NCI-H2029 (cell line): ENCODE results near the gene DLG1.
"Not testable (repeated sequence)": the region's sequence is repeated elsewhere in the genome, so short reads cannot be mapped to it uniquely, and the experiment has no call there.

ENCODE experiments used
- DNase-seq: peaks from one replicate; lab custom pipeline; 2025; lab: John Stamatoyannopoulos, UW

The DLG1 gene

DNA sequence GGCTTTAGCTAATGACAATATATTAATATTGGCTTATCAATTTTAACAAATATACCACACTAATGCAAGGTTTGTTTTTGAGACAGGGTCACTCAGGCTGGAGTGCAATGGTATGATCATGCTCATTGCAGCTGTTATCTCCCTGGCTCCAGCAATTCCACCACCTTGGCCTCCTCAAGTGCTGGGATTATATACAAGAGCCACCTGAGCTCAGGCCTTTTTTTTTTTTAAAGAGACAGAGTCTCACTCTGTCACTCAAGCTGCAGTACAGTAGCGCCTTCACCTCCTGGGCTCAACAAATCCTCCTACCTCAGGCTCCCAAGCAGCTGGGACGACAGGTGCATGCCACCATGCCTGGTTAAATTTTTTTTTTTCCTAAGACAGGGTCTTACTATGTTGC, 11.7 kb downstream of the DLG1 start:
- DNase-seq = peak; percentile 10

DNA sequence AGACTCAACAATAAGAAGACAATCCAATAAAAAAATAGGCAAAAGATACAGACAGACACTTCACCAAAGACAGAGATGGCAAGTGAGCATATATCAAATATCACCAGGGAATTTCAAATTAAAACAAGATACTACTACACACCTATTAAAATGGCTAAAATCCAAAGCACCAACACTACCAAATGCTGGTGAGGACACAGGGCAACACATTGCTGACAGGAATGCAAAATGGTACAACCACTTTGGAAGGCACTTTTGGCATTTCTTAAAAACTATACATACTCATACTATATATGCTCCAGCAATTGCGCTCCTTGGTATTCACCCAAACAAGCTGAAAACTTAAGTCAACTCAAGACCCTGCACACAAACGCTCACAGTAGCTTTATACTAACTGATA, 12.9 kb downstream of the DLG1 start:
- no peak for DNase-seq

DNA sequence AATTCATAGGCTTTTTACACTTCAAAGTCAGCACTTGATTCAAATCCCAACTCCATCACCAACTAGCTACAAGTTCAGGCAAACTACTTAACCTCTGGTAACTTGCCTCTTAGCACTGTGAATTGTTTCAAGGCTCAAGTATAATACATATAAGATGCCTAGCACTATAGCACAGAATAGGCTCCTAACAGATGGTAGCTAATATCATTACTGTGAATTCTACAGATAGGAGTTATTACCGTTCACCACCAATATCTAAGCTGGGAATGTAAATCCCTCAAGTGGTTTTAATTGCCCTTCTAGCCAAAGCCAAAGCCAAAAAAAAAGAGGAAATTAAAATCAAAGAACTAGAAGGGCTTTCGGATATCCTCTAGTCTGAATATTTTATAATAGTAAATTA, 15.4 kb downstream of the DLG1 start:
- no peak for DNase-seq

DNA sequence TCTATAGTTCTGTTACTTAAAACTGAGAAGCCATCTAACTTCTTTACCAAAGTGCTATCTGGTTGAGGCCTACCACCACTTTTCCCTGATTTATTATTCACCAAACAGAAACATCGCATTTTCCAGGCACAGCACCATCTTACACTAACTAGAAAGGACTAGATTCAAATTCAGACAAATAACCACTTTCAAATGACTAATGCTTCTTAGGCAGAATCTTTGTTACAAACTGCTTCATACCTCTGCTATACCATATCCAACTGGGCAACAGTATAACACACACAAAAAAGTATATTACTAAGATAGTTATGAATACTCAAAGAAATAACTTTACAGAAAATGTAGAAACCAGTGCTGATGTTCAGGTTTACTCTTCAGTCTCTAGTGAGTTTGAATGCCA, 16.6 kb downstream of the DLG1 start:
- no peak for DNase-seq

DNA sequence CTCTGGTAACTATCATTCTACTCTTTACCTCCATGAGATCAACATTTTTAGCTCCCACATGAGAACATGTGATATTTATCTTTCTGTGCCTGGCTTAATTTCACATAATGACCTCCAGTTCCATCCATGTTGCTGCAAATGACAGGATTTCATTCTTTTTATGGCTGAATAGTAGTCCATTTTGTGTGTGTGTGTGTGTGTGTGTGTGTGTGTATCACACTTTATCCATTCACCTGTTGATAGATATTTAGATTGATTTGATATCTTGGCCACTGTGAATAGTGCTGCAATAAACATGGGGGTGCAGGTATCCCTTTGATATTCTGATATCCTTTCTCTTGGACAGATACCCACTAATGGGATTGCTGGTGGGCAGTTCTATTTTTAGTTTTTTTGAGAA, 18.3 kb downstream of the DLG1 start:
- no peak for DNase-seq

DNA sequence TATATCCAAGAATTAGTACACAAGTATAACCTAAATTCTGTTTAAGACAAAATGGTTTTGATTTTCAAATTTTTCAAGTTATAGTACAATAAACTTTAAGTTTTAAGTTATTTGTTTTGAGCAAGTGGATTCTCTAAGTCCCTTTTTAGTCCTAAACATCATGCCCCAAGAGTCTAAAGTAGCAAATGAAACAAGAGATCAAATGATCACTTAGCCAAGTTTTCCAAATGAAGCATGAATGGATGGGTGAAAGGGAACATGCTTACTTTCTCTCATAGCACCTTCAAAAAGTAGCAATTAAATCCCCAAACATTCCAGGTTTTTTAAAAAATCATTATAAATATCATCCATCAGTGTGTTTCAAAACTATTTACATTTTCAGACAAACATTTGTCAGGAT, 19.5 kb downstream of the DLG1 start:
- DNase-seq = no peak

DNA sequence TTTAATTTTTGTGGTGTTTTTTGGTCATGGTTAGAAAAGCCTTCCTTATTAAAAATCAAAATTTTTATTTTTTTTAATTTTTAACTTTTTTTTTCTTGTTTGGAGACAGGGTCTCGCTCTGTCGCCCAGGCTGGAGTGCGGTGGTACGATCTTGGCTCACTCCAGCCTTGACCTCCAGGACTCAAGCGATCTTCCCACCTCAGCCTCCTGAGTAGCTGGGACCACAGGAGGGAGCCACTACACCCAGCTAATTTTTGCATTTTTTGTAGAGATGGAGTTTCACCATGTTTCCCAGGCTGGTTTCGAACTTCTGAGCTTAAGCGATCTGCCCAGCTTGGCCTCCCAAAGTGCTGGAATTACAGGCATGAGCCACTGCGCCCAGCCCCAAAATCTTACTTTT, 21.6 kb downstream of the DLG1 start:
- DNase-seq = not testable (repeated sequence)

DNA sequence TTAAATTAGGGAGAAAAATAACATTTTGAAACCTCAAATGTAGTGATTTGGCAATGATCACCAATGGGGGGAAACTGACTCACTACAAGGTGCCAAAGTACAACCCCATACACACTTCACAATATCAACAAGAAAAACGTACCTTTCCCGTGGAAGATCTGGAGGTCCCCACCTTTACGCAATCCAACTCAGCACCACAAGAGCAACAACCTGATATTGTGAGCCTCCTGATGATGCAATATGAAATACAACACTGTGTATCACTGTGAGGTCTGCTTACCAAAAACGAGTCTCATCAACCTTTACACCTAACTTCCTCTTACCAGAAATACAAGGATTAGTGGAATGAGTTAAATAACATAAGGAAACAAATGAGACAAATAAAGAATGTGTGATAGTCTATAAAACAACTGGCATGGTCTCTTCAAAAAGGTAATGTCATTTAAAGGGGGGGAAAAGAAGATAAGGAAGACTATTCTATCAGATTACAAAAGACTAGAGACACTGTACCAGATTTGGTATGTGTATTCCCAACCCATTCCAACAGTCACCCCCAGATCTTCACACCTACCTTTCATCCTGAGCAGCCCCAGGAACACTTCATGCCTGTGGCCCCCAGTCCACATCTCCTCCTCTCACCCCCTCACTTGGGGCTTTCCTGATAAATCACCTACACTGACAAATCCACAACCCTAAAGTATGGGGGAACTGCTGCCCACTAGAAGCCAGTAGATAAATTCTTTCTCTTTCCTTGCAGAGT, 27.7 kb downstream of the DLG1 start:
- peak; percentile 3 for DNase-seq

DNA sequence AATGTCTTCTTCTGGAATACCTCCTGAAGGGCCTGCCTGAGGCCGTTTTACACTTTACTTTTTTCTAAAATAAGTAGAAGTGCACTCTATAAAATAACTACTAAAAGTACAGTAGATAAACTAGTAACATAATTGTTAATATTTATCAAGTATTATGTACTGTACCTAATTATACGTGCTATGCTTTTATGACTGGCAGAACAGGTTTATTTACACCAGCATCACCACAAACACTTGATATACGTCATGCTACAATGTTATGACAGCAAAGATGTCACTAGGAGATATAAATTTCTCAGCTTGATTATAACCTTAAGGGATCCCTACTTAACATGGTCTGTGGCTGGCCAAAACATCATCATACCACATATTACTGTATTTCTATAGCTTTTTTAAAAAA, 29.4 kb downstream of the DLG1 start:
- DNase-seq = no peak

DNA sequence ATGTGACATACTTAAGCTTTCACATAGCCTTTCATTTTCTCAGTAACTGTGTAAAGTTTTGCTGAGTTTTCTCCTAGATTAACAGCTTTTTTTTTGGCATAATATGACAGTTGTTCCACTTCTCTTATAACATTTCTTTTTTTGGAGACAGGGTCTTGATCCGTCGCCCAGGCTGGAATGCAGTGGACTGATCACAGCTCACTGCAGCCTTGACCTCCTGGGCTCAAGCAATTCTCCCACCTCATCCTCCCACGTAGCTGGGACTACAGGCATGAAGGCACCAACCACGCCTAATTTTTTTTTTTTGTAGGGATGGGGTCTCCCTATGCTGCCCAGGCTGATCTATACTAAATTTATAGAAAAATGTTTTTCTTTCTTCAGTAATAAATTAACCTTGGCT, 30.1 kb downstream of the DLG1 start:
- DNase-seq = no peak

DNA sequence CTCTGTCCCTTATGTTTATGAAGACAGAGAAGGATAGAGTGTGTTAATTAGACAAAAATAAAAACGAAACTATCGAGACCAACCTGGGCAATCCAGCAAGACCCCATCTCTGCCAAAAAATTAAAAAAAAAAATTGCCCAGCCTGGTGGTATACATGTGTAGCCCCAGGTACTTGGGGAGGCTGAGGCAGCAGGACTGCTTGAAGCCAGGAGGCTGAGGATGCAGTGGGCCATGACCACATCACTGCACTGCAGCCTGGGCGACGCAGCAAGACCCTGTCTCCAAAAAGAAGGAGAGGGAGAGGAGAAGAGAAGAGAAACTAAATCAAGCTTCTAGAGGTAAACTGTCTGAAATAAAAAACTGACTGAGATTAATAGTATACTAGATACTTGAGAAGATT, 32.1 kb downstream of the DLG1 start:
- DNase-seq = no peak

DNA sequence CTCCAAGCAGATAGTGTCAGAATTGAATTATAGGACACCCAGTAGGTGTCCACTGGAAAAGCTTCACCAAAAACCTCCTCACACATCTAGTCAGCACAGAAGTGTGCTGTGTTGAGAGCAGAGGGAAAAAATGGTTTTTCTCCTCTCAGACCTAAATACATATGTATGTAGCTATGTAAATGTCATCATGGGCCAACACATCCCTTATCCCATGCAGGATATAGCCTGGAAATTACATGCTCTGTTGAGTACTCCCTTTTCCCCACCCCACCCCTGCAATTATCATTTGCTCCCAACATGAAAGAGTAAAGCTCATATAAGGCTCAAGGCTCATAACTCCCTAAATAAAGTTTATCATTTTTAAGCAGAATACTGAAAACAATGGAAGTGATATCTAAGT, 35.7 kb downstream of the DLG1 start:
- no peak for DNase-seq

DNA sequence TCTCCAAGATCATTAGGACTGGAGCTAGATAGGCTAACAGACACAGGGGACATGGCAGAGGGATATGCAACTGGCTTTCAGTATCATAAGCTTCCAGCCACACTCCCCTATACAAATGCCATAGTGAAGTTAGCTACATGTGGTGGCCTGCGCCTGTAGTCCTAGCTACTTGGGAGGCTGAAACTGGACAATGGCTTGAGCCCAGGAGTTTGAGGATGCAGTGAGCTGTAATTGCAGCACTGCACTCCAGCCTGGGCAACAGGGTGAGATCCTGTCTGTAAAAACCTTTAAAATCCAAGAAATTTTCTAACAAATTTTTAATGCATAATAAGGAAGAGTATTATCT, 37.3 kb downstream of the DLG1 start:
- no peak for DNase-seq

DNA sequence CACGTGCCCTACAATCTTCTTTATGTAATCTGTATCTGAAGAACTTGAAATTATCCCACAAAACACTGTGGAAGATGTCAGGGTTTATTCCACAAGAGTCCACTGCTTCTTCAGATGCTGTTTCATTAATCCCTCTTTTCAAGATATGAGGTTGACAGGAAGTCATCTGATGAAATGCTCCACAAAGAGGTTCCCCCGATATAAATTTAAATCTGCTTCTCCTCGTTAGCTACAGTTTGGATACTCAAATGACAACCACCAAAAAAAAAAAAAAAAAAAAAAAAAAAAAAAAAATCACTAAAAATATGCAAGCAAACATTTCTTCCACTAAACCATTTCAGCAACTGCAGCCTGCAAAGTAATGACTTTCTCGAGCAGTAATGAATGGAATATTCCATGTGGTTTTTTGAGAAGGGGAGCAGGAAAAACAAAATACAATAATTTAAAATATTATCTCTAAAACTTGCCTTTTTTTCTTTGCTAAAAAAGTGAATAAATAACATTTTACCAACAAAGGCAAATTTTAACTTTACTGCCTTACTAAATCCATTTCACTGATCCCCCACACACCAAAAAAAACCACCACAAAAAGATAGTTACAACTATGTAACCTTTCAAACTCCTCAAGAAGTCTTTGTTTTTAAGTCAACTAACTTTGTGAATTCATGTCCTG, 37.8 kb downstream of the DLG1 start:
- no peak for DNase-seq

DNA sequence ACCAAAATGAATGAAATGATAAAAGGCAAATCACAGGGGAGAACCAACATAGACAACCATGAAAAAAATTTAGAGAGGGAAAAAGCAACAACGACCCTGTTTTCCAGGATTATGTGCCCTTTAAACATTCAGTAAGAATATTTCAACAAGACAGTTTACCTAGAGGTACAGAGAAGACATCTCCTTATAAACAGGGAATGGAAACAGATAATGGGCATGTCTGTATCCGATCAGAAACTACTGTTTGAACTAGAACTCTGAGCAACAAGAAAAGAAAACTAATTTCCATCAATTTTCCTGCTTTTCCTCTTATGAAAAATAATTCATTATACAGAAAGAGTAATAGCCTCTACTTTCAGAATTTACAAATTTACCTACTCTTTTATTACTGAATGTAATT, 39.3 kb downstream of the DLG1 start:
- DNase-seq = no peak

DNA sequence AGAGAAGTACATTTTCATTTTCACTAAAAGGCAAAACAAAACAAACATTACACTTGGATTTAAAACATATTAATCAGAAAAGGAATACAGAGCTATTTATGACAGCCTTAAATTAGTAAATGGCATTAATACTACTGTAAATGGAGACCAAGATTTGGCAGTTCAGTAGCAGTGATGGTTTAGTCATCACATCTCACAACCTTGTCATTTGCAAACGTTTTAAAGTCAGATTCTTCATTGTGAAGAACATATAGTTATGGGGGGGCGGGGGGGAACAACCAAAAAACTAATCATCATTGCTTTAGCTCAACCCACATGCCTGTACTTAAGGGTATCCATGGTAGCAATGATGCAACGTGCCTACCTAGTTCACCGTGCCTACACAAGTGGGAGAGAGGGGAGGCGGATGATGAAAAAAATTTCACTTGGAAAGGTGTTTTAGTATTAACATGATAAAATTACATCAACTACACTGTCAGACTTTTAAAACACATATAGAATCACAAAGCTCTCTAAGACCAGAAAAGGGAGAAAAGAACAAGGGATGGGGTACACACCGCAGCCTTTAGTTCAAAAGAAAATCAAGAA, 40.1 kb downstream of the DLG1 start:
- DNase-seq = no peak

DNA sequence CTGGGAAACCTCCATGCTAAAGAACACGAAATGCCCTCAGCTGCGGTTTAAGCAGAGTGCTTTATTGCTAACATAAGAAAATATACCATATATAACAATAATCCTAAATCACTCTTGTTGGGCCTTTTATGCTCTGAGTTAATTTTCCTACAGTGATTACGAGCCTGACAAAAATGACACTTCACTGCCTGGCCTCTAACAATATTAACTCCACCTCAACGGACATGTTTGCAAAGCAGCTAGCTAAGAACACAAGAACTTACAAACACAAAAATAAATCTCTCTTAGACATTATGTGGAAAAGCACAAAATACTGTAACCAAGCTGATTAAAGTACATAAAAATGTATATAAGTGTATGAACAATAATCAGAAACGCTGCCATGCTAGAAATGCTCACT, 40.7 kb downstream of the DLG1 start:
- no peak for DNase-seq

DNA sequence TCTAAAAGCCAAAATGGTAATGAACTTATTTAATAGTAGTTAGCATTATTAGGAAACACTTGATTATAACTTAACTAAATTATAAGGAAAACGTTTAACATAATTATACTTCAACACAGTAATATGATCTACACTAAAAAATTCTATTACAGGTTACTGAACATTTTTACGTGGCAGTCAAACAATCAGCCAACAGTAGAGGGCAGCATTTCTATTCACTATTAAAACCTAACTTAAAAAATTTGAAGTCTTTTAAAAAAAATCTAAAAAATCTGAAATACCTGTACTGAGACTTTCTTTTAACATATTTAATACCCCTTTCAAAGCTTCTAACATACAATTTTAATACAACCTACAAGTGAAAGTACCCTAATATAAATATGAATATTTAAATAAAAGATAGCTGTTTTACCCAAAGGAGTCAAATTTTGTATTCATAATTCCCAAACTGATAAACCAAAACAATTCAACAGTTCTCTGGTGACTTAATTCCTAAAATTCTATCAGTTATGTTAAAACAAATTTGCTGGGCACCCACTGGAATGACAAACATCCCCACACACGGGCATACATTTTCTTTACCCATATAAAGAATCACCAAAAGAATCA, 41.5 kb downstream of the DLG1 start:
- peak; percentile 23 for DNase-seq

DNA sequence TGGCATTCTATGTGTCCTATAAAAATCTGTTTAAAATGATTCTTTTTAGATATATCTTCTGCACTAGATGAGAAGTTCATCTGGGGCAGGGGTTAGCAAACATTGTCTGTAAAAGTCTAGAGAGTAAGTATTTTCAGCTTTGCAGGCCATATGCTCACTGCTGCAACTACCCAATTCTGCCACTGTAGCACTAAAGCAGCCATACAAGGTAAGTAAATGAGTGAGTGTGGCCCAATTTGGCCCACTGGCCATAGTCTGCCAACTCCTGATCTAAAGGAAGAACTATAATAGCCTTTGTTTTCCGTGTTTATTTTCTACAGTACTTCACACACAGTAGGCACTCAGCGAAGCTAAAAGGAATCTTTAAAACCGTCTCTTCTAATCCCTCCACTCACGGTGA, 42.3 kb downstream of the DLG1 start:
- no peak for DNase-seq

DNA sequence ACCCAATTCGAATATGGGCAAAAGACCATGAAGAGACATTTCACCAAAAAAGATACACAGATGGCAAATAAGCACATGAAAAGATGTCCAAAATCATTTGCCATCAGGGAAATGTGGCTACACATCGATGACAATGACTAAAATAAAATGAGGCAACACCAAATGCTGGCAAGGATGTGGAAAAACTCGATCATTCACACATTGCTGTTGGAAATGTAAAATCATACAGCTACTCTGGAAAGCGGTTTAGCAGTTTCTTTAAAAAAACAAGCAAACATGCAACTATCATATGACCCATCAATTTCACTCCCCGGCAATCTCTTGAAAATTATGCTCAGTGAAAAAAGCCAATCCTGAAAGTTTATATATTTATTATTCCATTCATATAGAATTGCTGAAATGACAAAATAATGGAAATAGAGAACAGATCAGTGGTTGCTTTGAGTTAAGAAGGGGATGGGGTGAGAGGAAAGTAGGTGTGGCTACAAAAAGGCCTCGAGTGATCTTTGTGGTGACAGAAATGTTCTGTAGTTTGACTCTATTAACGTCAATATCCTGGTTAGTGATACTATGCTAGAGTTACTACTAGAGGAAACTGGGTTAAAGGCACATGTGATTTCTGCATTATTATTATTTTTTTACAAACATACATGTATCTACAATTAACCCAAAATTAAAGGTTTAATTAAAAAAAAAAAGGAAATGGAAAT, 45.0 kb downstream of the DLG1 start:
- DNase-seq = no peak

DNA sequence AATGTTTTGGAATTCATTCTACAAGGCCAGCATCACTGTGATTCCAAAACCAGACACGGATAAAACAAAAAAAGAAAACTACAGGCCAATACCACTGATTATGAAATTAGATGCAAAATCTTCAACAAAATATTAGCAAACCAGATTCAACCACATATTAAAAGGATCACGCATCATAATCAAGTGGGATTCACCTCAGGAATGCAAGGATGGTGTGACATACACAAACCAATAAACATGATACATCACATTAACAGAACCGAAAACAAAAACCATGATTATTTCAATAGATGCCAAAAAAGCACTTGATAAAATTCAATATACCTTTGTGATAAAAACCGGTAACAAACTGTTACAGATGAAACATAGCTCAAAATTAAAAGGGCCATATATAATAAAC, 48.9 kb downstream of the DLG1 start:
- DNase-seq = no peak

DNA sequence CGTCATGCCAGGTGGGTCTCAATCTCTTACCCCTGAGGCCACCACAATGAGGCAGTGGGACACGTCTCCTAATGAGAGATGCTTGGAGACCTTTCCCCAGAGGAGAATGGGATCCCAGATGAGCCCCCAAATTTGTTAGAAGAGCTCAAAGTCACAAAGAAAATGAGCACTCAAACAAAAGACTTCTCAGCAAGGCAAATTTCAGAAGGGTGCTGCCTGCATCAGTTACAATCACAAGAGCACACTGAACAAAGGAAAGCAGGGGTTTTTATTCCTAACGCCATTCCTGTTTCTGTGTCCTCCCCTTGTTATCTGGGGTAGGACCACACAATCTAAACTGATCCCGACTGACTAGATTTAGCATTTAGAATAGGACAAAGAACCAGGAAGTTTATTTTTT, 50.1 kb downstream of the DLG1 start:
- DNase-seq = no peak

DNA sequence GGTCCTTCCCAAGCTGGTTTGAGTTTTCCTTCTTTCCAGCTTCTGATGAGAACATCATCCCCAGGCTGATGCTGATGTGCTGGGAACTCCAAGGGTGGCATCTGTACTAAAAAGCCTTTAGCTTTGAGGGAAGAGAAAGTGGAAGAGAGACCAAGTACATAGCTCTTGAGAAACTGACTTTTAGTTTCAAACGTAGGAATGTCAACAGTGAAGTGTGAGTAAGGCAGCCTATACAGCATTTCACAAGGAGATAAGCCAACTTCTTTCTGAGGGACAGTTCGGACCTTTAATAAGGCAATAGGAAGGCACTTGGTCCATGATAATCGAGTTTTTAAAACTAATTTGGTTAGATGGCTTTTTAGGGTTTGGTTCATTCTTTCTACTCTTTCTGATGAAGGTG, 53.7 kb downstream of the DLG1 start:
- no peak for DNase-seq
